GM19372 (cell line): ENCODE results near the gene HADHB.
"Not testable (repeated sequence)": the region's sequence is repeated elsewhere in the genome, so short reads cannot be mapped to it uniquely, and the experiment has no call there.

Experiments used
- ATAC-seq: cut with Tn5 transposase; IDR thresholded peaks from one replicate; pipeline ENCODE4 v1.9.1; 2021; ENCODE audit warnings: mild to moderate bottlenecking, low read depth, moderate library complexity; ENCODE audit not compliant: unreplicated experiment

Gene HADHB

GRCh38 chr2:26290001-26290400, 45.3 kb downstream of the HADHB start:
- no peak for ATAC-seq

GRCh38 chr2:26292646-26293045, 47.9 kb downstream of the HADHB start:
- no peak for ATAC-seq

GRCh38 chr2:26295511-26295910, 50.8 kb downstream of the HADHB start:
- no peak for ATAC-seq

- ATAC-seq, result no peak
Observed at GRCh38 chr2:26297061-26297460, 52.3 kb downstream of the HADHB start.

- no peak for ATAC-seq
Observed at GRCh38 chr2:26298286-26298637, 53.5 kb downstream of the HADHB start.

GRCh38 chr2:26298638-26299393, 54.1 kb downstream of the HADHB start:
- ATAC-seq, result no peak

- ATAC-seq, result no peak
Observed at GRCh38 chr2:26299471-26300101, 54.8 kb downstream of the HADHB start.

GRCh38 chr2:26300234-26300925, 55.6 kb downstream of the HADHB start:
- ATAC-seq, result no peak

GRCh38 chr2:26302846-26303245, 58.1 kb downstream of the HADHB start:
- ATAC-seq, result no peak

GRCh38 chr2:26305094-26305493, 60.4 kb downstream of the HADHB start:
- not testable (repeated sequence) for ATAC-seq

GRCh38 chr2:26305540-26305939, 60.8 kb downstream of the HADHB start:
- no peak for ATAC-seq

- no peak for ATAC-seq
Observed at GRCh38 chr2:26309921-26310320, 65.2 kb downstream of the HADHB start.

GRCh38 chr2:26312471-26312870, 67.7 kb downstream of the HADHB start:
- ATAC-seq, result no peak

GRCh38 chr2:26313446-26313845, 68.7 kb downstream of the HADHB start:
- ATAC-seq, result no peak

- ATAC-seq, result no peak
Observed at GRCh38 chr2:26314243-26314642, 69.5 kb downstream of the HADHB start.

- ATAC-seq, result no peak
Observed at GRCh38 chr2:26316041-26316440, 71.3 kb downstream of the HADHB start.

- no peak for ATAC-seq
Observed at GRCh38 chr2:26316845-26317244, 72.1 kb downstream of the HADHB start.

- ATAC-seq, result no peak
Observed at GRCh38 chr2:26317377-26318105, 72.8 kb downstream of the HADHB start.

- no peak for ATAC-seq
Observed at GRCh38 chr2:26318950-26319349, 74.2 kb downstream of the HADHB start.

- ATAC-seq, result not testable (repeated sequence)
Observed at GRCh38 chr2:26324479-26324878, 79.7 kb downstream of the HADHB start.

GRCh38 chr2:26324903-26325302, 80.2 kb downstream of the HADHB start:
- no peak for ATAC-seq
